Measurements from ENCODE around the gene GPR35.

The GPR35 gene

DNA sequence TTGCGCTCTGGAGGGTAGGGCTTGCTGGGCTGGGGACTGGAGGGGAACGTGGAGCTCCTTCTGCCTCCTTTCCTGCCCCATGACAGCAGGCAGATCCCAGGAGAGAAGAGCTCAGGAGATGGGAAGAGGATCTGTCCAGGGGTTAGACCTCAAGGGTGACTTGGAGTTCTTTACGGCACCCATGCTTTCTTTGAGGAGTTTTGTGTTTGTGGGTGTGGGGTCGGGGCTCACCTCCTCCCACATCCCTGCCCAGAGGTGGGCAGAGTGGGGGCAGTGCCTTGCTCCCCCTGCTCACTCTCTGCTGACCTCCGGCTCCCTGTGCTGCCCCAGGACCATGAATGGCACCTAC is 4.3 kb downstream of the GPR35 start:
- no peak for TF ChIP-seq PAX5 (IDR thresholded peaks at IDR 0.05; ENCODE audit: insufficient read depth, low read length, severe bottlenecking)
- TF ChIP-seq POLR2AphosphoS5 (IDR thresholded peaks at IDR 0.05; ENCODE audit: low read depth, low read length), result no peak
- no peak for TF ChIP-seq POU2F2 (IDR thresholded peaks at IDR 0.05; ENCODE audit: low read depth, low read length)
- TF ChIP-seq SPI1 (IDR thresholded peaks at IDR 0.05; ENCODE audit: low read depth, low read length), result no peak
- no peak for TF ChIP-seq TAF1 (IDR thresholded peaks at IDR 0.05; ENCODE audit: low read depth, low read length)
- no peak for TF ChIP-seq POLR2A (IDR thresholded peaks at IDR 0.05; ENCODE audit: low read depth, low read length)
- FAIRE-seq (no peak), DNase-seq (ENCODE audit: insufficient read length, low spot score) (no peak)

DNA sequence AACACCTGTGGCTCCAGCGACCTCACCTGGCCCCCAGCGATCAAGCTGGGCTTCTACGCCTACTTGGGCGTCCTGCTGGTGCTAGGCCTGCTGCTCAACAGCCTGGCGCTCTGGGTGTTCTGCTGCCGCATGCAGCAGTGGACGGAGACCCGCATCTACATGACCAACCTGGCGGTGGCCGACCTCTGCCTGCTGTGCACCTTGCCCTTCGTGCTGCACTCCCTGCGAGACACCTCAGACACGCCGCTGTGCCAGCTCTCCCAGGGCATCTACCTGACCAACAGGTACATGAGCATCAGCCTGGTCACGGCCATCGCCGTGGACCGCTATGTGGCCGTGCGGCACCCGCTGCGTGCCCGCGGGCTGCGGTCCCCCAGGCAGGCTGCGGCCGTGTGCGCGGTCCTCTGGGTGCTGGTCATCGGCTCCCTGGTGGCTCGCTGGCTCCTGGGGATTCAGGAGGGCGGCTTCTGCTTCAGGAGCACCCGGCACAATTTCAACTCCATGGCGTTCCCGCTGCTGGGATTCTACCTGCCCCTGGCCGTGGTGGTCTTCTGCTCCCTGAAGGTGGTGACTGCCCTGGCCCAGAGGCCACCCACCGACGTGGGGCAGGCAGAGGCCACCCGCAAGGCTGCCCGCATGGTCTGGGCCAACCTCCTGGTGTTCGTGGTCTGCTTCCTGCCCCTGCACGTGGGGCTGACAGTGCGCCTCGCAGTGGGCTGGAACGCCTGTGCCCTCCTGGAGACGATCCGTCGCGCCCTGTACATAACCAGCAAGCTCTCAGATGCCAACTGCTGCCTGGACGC is 4.9 kb downstream of the GPR35 start:
- TF ChIP-seq POLR2A (IDR thresholded peaks at IDR 0.05; ENCODE audit: low read depth, low read length), result no peak
- TF ChIP-seq POU2F2 (IDR thresholded peaks at IDR 0.05; ENCODE audit: low read depth, low read length), result no peak
- no peak for TF ChIP-seq SPI1 (IDR thresholded peaks at IDR 0.05; ENCODE audit: low read depth, low read length)
- no peak for TF ChIP-seq TAF1 (IDR thresholded peaks at IDR 0.05; ENCODE audit: low read depth, low read length)
- TF ChIP-seq POLR2AphosphoS5 (IDR thresholded peaks at IDR 0.05; ENCODE audit: low read depth, low read length), result no peak
- TF ChIP-seq PAX5 (IDR thresholded peaks at IDR 0.05; ENCODE audit: insufficient read depth, low read length, severe bottlenecking), result no peak
- FAIRE-seq (no peak), DNase-seq (ENCODE audit: insufficient read length, low spot score) (no peak)

DNA sequence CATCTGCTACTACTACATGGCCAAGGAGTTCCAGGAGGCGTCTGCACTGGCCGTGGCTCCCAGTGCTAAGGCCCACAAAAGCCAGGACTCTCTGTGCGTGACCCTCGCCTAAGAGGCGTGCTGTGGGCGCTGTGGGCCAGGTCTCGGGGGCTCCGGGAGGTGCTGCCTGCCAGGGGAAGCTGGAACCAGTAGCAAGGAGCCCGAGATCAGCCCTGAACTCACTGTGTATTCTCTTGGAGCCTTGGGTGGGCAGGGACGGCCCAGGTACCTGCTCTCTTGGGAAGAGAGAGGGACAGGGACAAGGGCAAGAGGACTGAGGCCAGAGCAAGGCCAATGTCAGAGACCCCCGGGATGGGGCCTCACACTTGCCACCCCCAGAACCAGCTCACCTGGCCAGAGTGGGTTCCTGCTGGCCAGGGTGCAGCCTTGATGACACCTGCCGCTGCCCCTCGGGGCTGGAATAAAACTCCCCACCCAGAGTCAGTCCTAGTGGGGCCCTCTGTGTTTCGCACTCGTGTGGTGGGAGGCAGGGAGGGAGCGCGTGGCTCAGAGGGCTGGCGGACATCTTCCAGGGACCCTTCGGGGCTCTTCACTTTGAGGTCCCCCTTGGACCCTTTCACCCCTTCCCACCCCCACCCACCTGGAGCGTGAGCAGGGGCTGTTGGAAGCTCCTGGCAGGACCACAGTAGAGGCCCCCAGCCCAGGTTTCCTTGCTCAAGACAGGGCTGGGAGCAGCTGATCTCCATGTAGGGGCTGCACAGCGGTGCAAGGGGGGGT is 5.7 kb downstream of the GPR35 start:
- TF ChIP-seq TAF1 (IDR thresholded peaks at IDR 0.05; ENCODE audit: low read depth, low read length) (no peak), PAX5 (IDR thresholded peaks at IDR 0.05; ENCODE audit: insufficient read depth, low read length, severe bottlenecking) (no peak), POLR2A (IDR thresholded peaks at IDR 0.05; ENCODE audit: low read depth, low read length) (no peak), POU2F2 (IDR thresholded peaks at IDR 0.05; ENCODE audit: low read depth, low read length) (no peak), SPI1 (IDR thresholded peaks at IDR 0.05; ENCODE audit: low read depth, low read length) (no peak), POLR2AphosphoS5 (IDR thresholded peaks at IDR 0.05; ENCODE audit: low read depth, low read length) (no peak)
- no peak for DNase-seq (ENCODE audit: insufficient read length, low spot score)
- FAIRE-seq, result no peak

DNA sequence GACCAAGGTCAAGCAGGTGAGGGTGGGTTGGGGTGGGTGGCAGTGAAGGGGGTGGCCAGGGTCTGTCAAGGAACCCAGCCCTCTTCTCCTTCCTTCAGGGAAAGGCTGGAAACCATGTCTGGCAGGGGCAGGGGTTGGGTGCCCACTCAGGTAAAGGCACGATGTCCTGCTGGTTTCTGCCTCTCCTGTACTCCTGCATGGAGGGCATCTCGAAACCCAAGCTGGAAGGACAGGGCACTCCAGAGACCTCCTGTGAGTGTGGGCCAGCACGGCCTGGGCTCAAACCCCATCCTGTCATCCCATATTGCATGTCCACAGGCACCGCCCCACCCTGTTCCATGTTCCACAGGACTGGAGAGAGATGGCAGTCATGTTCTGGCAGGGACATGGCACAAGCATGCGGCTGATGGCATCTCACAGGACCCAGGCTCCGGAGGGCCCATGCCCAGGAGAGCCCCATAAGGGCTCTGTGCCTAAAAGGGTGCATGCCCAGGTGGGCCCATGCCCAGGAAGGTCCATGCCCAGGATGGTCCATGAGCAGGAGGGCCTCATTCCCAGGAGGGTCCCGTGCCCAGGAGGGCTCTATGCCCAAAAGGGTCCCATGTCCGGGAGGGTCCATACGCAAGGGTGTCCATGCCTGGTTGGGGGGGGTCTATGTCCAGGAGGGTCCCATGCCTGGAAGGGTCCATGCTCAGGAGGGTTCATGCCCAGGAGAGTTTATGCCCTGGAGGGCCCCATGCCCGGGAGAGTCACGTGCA is 6.4 kb downstream of the GPR35 start:
- FAIRE-seq, result no peak
- TF ChIP-seq POU2F2 (IDR thresholded peaks at IDR 0.05; ENCODE audit: low read depth, low read length) (no peak), POLR2AphosphoS5 (IDR thresholded peaks at IDR 0.05; ENCODE audit: low read depth, low read length) (no peak), TAF1 (IDR thresholded peaks at IDR 0.05; ENCODE audit: low read depth, low read length) (no peak), POLR2A (IDR thresholded peaks at IDR 0.05; ENCODE audit: low read depth, low read length) (no peak), PAX5 (IDR thresholded peaks at IDR 0.05; ENCODE audit: insufficient read depth, low read length, severe bottlenecking) (no peak), SPI1 (IDR thresholded peaks at IDR 0.05; ENCODE audit: low read depth, low read length) (no peak)
- no peak for DNase-seq (ENCODE audit: insufficient read length, low spot score)

DNA sequence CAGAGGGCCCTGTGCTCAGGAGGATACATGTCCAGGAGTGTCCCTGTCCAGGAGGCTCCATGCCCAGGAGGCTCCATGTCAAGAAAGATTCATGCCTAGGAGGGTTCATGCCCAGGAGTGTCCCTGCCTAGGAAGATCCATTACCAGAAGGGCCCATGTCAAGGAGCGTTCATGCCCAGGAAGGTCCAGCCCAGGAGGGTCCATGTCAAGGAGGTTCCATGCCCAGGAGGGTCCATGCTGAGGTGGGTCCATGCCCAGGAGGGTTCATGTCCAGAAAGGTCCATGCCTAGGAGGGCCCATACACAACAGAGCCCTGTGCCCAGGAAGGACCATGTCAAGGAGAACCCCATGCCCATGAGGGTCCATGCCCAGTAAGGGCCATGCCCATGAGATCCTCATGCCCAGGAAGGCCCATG is 7.0 kb downstream of the GPR35 start:
- DNase-seq (ENCODE audit: insufficient read length, low spot score), result no peak
- TF ChIP-seq POU2F2 (IDR thresholded peaks at IDR 0.05; ENCODE audit: low read depth, low read length) (no peak), SPI1 (IDR thresholded peaks at IDR 0.05; ENCODE audit: low read depth, low read length) (no peak), PAX5 (IDR thresholded peaks at IDR 0.05; ENCODE audit: insufficient read depth, low read length, severe bottlenecking) (no peak), POLR2A (IDR thresholded peaks at IDR 0.05; ENCODE audit: low read depth, low read length) (no peak), TAF1 (IDR thresholded peaks at IDR 0.05; ENCODE audit: low read depth, low read length) (no peak), POLR2AphosphoS5 (IDR thresholded peaks at IDR 0.05; ENCODE audit: low read depth, low read length) (no peak)
- no peak for FAIRE-seq

DNA sequence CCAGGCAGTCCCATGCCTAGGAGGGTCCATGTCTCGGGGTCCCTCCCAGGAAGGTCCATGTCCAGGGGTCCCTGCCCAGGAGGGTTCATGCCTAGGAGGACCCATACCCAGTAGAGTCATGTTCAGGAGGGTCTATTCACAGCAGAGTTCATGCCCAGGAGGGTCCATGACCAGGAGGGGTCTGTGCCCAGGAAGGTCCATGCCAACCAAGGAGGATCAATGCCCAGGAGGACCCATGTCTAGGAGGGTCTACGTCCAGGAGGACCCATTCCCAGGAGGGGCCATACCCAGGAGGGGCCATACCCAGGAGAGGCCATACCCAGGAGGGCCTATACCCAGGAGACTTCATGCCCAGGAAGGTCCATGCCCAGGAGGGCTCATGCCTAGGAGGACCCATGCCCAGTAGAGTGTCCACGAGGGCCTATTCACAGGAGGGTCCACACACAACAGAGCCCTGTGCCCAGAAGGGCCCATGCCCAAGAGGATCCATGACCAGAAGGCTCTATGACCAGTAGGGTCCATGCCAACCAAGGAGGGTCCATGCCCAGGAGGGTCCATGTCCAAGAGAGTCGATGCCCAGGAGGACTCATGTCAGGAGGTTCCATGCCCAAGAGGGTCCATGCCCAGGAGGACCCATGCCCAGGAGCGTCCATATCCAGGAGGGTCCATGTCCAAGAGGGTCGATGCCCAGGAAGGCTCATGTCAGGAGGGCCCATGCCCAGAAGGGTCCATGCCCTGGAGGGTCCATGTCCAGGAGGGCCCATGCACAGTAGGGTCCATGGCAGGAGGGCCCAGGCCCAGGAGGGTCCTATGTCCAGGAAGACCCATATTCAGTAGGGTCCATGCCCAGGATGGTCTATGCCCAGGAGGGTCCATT is 10.1 kb downstream of the GPR35 start:
- TF ChIP-seq POLR2A (IDR thresholded peaks at IDR 0.05; ENCODE audit: low read depth, low read length) (no peak), TAF1 (IDR thresholded peaks at IDR 0.05; ENCODE audit: low read depth, low read length) (no peak), POU2F2 (IDR thresholded peaks at IDR 0.05; ENCODE audit: low read depth, low read length) (no peak), SPI1 (IDR thresholded peaks at IDR 0.05; ENCODE audit: low read depth, low read length) (no peak), POLR2AphosphoS5 (IDR thresholded peaks at IDR 0.05; ENCODE audit: low read depth, low read length) (no peak)
- no peak for FAIRE-seq

DNA sequence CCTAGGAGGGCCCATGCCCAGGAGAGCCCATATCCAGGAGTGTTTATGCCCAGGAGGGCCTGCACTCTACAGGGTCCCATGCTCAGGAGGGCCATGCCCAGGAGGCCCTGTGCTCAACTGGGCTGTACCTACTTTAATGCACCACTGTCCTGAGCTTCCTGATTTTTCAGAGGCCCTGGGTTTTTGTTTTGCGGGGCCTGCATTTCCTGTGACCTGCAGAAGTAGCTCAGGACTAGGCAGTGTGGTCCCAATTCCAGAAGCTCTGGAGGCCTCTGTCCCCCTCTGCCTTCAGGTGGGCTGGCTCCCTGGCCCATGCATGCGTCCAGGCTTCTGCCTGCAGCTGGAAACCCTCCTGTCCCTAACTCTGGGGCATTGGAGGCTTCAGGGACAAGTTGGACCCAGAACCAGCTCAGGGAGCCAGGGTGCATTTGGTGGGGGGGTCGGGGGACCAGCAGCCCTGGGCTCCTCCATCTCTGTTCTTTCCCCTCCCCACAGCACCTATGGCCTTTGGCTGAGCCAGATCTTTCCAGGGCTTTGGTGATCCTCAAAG is 10.8 kb downstream of the GPR35 start:
- DNase-seq (ENCODE audit: insufficient read length, low spot score), result no peak
- TF ChIP-seq SPI1 (IDR thresholded peaks at IDR 0.05; ENCODE audit: low read depth, low read length) (no peak), PAX5 (IDR thresholded peaks at IDR 0.05; ENCODE audit: insufficient read depth, low read length, severe bottlenecking) (no peak), POU2F2 (IDR thresholded peaks at IDR 0.05; ENCODE audit: low read depth, low read length) (no peak), TAF1 (IDR thresholded peaks at IDR 0.05; ENCODE audit: low read depth, low read length) (no peak), POLR2AphosphoS5 (IDR thresholded peaks at IDR 0.05; ENCODE audit: low read depth, low read length) (no peak), POLR2A (IDR thresholded peaks at IDR 0.05; ENCODE audit: low read depth, low read length) (no peak)
- no peak for FAIRE-seq

More for the DNA sequence above, 10.1 kb downstream of the GPR35 start:
- DNase-seq (ENCODE audit: insufficient read length, low spot score), result no peak

DNA sequence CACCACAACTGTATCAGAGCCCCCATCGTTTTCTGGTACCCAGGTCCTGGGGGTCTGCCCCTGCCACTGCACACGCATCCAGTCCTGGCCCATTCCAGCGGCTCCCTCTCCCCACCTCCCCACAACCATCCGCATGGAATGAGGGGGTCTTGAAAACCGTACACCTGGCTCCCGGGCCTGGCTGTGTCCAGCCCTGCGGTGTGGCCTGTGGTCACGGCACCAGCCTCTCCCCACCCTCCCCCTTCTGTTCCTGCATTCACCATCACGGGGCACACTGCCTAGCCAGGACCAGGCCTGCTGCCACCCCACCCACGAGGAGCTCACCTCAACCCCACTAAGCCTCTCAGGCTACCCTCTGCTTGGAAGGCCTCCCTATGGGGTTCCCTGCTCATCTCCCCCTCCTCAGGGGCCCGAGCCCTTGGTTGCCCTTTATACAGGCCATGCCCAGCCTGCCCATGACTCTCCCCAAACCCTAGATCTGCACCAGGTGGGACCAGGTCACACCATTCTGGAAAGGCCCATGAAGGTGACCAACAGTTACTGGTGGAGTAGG is 11.4 kb downstream of the GPR35 start:
- FAIRE-seq (no peak), DNase-seq (ENCODE audit: insufficient read length, low spot score) (no peak)
- TF ChIP-seq SPI1 (IDR thresholded peaks at IDR 0.05; ENCODE audit: low read depth, low read length) (no peak), POLR2A (IDR thresholded peaks at IDR 0.05; ENCODE audit: low read depth, low read length) (no peak), TAF1 (IDR thresholded peaks at IDR 0.05; ENCODE audit: low read depth, low read length) (no peak), POLR2AphosphoS5 (IDR thresholded peaks at IDR 0.05; ENCODE audit: low read depth, low read length) (no peak), PAX5 (IDR thresholded peaks at IDR 0.05; ENCODE audit: insufficient read depth, low read length, severe bottlenecking) (no peak), POU2F2 (IDR thresholded peaks at IDR 0.05; ENCODE audit: low read depth, low read length) (no peak)
